Ovary (tissue), 9 donors: ENCODE measurements around the gene HIPK1. TPM values are rescaled to one million over a fixed set of nuclear protein-coding genes. Genes with fewer than 3 reads are reported as not detected.

Source experiments
- DNase-seq, 5 donors: peaks; one replicate each; pipeline ENCODE4 v3.0.0-alpha.2; 2019 to 2020
- H3K27ac ChIP-seq, 2 donors: fragments of 200-600 bp; one replicate each; pipeline versions ENCODE4 v1.5.1 to v1.8.0; 2019 to 2022
- H3K27me3 ChIP-seq: fragments of 200-600 bp; one replicate; pipeline ENCODE4 v1.8.0; 2022
- H3K36me3 ChIP-seq: fragments of 200-600 bp; sonication (generic); one replicate; pipeline ENCODE4 v1.5.1; 2019
- H3K4me1 ChIP-seq: one replicate; pipeline ENCODE4 v1.8.1; 2013; ENCODE audit warnings: mild to moderate bottlenecking, moderate library complexity; ENCODE audit not compliant: insufficient read depth
- H3K4me3 ChIP-seq: fragments of 200-600 bp; sonication (generic); one replicate; pipeline ENCODE4 v1.5.1; 2017
- H3K9me3 ChIP-seq, 2 donors: fragments of 200-600 bp in 1 of 2; sonication (generic) in 1 of 2; one replicate each; pipeline versions ENCODE4 v1.5.1 to v1.8.1; 2013 to 2019; ENCODE audit warnings: mild to moderate bottlenecking in 1 of 2, moderate library complexity in 1 of 2
- EP300 ChIP-seq: sonication (generic); formaldehyde crosslinking; IDR thresholded peaks from one replicate; pipeline ENCODE4 v1.6.1; 2017; ENCODE audit warnings: antibody characterized with exemption
- POLR2A ChIP-seq: fragments of 450-650 bp; IDR thresholded peaks from one replicate; pipeline ENCODE4 v1.6.1; 2017; ENCODE audit warnings: antibody characterized with exemption, mild to moderate bottlenecking, moderate library complexity
- WGBS, 3 donors: extraction: QIAGEN DNeasy Blood & Tissue Kit in 1 of 3; methylation state at CpG; one replicate each; pipeline versions ENCODE4 v1.1.5 to v1.1.7; 2013 to 2017; 5-methylcytosine and 5-hydroxymethylcytosine counted together
- intact Hi-C, 4 donors: fragments of 100-400 bp; cut with DNase I; formaldehyde crosslinking; loops; one replicate each; pipeline versions ENCODE4 v1.11.0 to v1.15.1; 2022 to 2023
- polyA plus RNA-seq, 2 donors: library from polyadenylated mRNA; stranded (reverse); fragments of 200-250 nt in 1 of 2; fragments of 350-450 nt in 1 of 2; fragmentation: Illumina TruSeq in 1 of 2; extraction: RNeasy Lipid Tissue Mini Kit (QIAGEN cat#74804) in 1 of 2; gene quantifications; one replicate each; pipeline ENCODE4 v1.2.3, GENCODE V29; 2013 to 2014
- total RNA-seq, 7 donors: library from RNA; depleted of rRNA in 2 of 7; stranded (reverse); fragments of >200 nt in 2 of 7; fragmentation: NEBNext Ultra II Directional in 3 of 7; extraction: Animal tissue kit (Norgen Biotek cat#: 25700) in 3 of 7; gene quantifications; one replicate each; pipeline versions ENCODE4 v1.1.0 to v1.2.4, GENCODE V29; 2016 to 2023
- TF ChIP-seq, protein P1 (sequence below), 3 donors: fragments of 450-650 bp in 2 of 3; fragments of 200-600 bp in 1 of 3; IDR thresholded peaks; one replicate each; pipeline versions ENCODE4 v1.5.1 to v1.8.0; 2016 to 2022; ENCODE audit warnings: antibody characterized with exemption in 3 of 3, mild to moderate bottlenecking in 1 of 3
- donor health status: DM: no; HTN: no; CAD: no; lungs with moderate emphysema.
- donor health status: DM: no; HTN: no; CAD: no.
- donor health status: Bipolar disorder and iron deficiency.
- donor health status: DM: yes; HTN: yes; CAD: no.
- donor health status: DM: no; HTN: no; CAD: no.
- donor health status: DM: yes; HTN: yes; CAD: no.

The HIPK1 gene
- total and polyA plus RNA-seq, 9 donors = 17.5 to 77.0 (median 61.7) TPM

DNA sequence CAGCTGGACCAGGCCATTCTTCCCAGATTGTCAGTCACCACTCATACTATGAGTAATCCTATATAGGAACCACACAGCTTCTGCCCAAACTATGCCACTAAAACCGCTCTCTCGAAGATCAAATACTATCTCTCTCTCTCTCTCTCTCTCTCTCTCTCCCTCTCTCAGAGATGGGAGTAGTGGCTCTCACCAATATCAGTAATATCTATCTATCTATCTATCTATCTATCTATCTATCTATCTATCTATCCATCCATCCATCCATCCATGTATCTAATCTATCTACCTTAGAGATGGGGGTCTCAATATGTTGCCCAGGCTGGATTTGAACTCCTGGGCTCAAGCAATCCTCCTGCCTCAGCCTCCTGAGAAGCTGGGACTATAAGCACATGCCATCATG is 4.7 kb upstream of the HIPK1 start:
- TF ChIP-seq, protein P1, sequence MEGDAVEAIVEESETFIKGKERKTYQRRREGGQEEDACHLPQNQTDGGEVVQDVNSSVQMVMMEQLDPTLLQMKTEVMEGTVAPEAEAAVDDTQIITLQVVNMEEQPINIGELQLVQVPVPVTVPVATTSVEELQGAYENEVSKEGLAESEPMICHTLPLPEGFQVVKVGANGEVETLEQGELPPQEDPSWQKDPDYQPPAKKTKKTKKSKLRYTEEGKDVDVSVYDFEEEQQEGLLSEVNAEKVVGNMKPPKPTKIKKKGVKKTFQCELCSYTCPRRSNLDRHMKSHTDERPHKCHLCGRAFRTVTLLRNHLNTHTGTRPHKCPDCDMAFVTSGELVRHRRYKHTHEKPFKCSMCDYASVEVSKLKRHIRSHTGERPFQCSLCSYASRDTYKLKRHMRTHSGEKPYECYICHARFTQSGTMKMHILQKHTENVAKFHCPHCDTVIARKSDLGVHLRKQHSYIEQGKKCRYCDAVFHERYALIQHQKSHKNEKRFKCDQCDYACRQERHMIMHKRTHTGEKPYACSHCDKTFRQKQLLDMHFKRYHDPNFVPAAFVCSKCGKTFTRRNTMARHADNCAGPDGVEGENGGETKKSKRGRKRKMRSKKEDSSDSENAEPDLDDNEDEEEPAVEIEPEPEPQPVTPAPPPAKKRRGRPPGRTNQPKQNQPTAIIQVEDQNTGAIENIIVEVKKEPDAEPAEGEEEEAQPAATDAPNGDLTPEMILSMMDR (IDR thresholded peaks at IDR 0.05) = no peak
- TF ChIP-seq POLR2A (no peak), EP300 (no peak)
- intact Hi-C loops = no loop called here
- WGBS, 3 donors = 90 to 97% (median 94%) methylated on average over 2 of the region's 2 CpGs

DNA sequence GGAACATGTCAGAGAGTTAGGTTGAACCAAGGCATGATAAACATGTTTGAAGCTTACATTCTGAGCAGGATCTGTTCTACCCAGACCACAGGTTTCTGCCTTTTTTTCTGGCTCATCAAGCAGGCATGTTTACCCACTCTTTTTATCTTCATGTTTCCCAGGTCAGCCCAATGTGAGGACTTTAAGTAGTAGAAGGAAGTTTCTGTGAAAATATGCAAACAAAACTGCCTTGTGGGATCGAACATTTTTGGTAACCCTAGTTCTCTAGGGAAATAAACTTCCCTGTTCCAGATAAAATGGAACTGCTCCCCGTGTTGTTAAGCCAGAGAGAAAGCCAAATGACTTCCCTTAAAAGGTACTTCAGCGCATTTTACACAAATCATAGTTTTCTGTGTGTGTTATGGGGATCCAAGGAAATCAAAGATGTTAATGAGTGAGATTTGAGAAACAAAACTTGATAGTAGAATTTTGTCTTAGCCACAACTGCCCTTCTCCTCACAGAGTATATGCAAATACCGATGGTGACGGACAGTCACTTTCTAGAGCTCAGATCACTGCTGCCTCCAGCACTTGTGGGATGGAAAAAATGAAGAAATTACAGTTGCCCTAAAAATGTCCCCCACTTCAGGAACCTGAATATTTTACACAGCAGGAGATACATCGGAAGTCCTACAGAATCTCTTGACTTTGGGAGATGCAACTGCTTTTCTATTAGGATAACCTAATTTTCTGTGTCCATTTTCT is 765 bp upstream of the HIPK1 start:
- Histone ChIP-seq H3K4me3 (peak overlapping the region; percentile 76), H3K27ac (peak overlapping the region; percentile 82 to 89), H3K9me3 (no peaks in the 10 kb centered on the region), H3K27me3 (no peaks in the 10 kb centered on the region), H3K4me1 (peaks cover 6% of the 10 kb centered on the region), H3K36me3 (no peaks in the 10 kb centered on the region)
- no peak for DNase-seq
- intact Hi-C loops = loop anchor here in 2 of 4 donors (2.0 kb wide), 1 partner anchor 24 kb away; the partner anchor contains the start of genes AP4B1 (in 2 of the 2) and DCLRE1B (in 2 of the 2)
- TF ChIP-seq EP300 (no peak), POLR2A (no peak)
- TF ChIP-seq, protein P1 (IDR thresholded peaks at IDR 0.05) = no peak
- 2 to 12% (median 5%) methylated on average over 6 of the region's 6 CpGs for WGBS, 3 donors

More for the DNA sequence above, 4.7 kb upstream of the HIPK1 start:
- Histone ChIP-seq H3K27ac (no peak overlapping the region), H3K36me3 (no peaks in the 10 kb centered on the region), H3K4me3 (no peak overlapping the region), H3K4me1 (peaks cover 1% of the 10 kb centered on the region), H3K9me3 (no peaks in the 10 kb centered on the region), H3K27me3 (no peaks in the 10 kb centered on the region)
- no peak for DNase-seq

DNA sequence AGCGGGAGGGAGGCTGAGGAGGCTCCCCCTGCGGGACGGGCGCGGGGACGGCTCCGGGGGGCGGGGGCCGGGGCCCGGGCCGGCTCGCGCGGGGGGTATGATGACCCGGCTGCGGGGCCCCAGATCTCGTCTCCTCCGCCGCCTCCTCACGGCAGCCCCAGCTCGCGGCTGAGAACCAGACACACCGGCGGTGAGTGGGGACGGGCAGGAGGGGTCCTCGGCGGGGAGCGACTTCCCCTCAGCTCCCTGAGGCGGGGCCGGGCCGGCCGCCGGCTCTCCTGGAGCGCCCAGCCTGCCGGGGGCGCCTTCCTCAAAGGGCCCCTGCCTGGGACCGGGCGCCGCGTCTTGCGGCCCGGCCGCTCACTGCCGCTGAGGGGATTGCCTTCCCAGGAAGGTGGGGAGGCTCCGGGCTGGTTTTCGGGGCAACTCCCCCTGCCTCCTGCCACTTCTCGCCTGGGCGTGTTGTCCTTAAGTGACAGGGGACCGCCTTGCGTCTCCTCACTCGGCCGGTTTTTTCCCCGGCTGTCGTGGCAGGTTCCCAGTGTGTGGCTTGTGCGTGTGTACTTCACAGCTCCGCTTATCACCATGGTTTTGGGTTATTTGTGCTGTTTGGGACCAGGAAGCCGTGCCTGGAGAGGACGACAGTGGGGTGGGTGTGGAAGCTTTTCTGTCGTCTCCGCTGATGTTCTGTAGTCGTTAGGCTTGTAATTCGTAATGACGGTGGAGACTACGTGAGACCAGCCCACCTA is 800 bp downstream of the HIPK1 start:
- intact Hi-C loops = loop anchor here in 2 of 4 donors (2.0 kb wide), 1 partner anchor 25 kb away; the partner anchor contains the start of genes AP4B1 (in 2 of the 2) and DCLRE1B (in 2 of the 2)
- 0 to 2% (median 0%) methylated on average over 27 to 64 of the region's 64 CpGs for WGBS, 3 donors
- no peaks in the 10 kb centered on the region for H3K9me3 ChIP-seq
- TF ChIP-seq POLR2A (no peak), EP300 (no peak)
- TF ChIP-seq, protein P1 (IDR thresholded peaks at IDR 0.05) = no peak
- H3K27me3 ChIP-seq = no peaks in the 10 kb centered on the region
- H3K4me1 ChIP-seq = peaks cover 10% of the 10 kb centered on the region
- peak overlapping the region; percentile 82 to 89 for H3K27ac ChIP-seq
- H3K4me3 ChIP-seq = peak overlapping the region; percentile 76
- DNase-seq = peak in 4 of 5 donors; percentile 32 to 68 (median 41)
- no peaks in the 10 kb centered on the region for H3K36me3 ChIP-seq

DNA sequence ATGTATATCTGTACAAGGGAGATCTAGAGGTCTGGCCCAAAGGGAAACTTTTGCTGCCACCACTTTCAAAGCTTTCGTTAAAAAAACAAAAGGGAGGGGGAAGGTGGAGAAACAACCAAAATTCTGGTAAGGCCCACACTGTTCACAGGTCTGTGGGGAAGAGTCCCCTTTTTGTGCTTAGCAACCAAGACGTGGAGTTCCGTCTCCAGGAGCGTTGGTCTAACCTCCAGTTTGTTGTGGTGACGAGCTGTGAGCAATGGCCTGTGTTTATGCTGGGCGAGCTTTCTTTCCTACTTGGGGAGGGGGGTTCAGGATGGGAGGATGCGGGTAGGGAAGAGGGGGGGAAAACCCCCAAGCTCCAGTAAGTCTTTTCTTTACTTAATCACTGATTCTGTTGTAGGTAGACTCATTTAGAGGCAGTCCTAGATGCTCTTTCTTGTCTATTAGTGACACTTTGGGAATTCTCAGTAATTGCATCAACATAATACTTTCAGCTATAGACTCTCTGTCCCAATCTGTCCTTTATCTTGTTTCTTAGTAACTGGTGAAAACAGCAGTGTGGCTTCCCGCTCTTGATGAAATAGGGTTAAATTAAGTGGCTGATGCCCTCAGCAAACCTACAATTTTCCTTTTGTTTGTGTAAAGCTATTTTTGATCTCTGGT is 1.5 kb downstream of the HIPK1 start:
- 0 to 3% (median 1%) methylated on average over 8 of the region's 8 CpGs for WGBS, 3 donors
- peak in 2 of 5 donors; percentile 39 to 45 for DNase-seq
- Histone ChIP-seq H3K27me3 (no peaks in the 10 kb centered on the region), H3K27ac (peak overlapping the region; percentile 82 to 89), H3K4me1 (peaks cover 10% of the 10 kb centered on the region), H3K36me3 (no peaks in the 10 kb centered on the region), H3K4me3 (peak overlapping the region; percentile 76), H3K9me3 (no peaks in the 10 kb centered on the region)
- TF ChIP-seq POLR2A (no peak), EP300 (no peak)
- TF ChIP-seq, protein P1 (IDR thresholded peaks at IDR 0.05) = no peak
- intact Hi-C loops = no loop called here
